H9 (cell line): ENCODE measurements around the gene FANCC. TPM values are rescaled to one million over a fixed set of nuclear protein-coding genes. Genes with fewer than 3 reads are reported as not detected.

Source experiments
- DNase-seq: peaks from one replicate; pipeline ENCODE4 v3.0.0-alpha.2; 2017
- H2AFZ ChIP-seq: one replicate; pipeline ENCODE4 v1.6.1; 2013; ENCODE audit warnings: mild to moderate bottlenecking, low read length, control low read depth, moderate library complexity
- H2AK5ac ChIP-seq: 2 replicates; pipeline ENCODE4 v1.6.1; 2013; ENCODE audit warnings: low read length, control low read depth, mixed read lengths; ENCODE audit not compliant: insufficient read length
- H2BK120ac ChIP-seq: one replicate; pipeline ENCODE4 v1.6.1; 2013; ENCODE audit warnings: low read depth, mild to moderate bottlenecking, low read length, control low read depth, inconsistent platforms; ENCODE audit not compliant: poor library complexity, severe bottlenecking
- H2BK12ac ChIP-seq: 2 replicates; pipeline ENCODE4 v1.6.1; 2013; ENCODE audit warnings: low read length, control low read depth, mixed read lengths, low read depth; ENCODE audit not compliant: insufficient read length
- H2BK15ac ChIP-seq: 2 replicates; pipeline ENCODE4 v1.6.1; 2013; ENCODE audit warnings: low read depth, low read length, control low read depth
- H2BK20ac ChIP-seq: one replicate; pipeline ENCODE4 v1.6.1; 2013; ENCODE audit warnings: low read depth, mild to moderate bottlenecking, low read length, control low read depth, inconsistent platforms; ENCODE audit not compliant: poor library complexity, severe bottlenecking
- H2BK5ac ChIP-seq: 2 replicates; pipeline ENCODE4 v1.6.1; 2013; ENCODE audit warnings: low read length, control low read depth, mixed read lengths; ENCODE audit not compliant: insufficient read length
- H3K14ac ChIP-seq: 2 replicates; pipeline ENCODE4 v1.6.1; 2013; ENCODE audit warnings: low read length, control low read depth; ENCODE audit not compliant: insufficient read depth
- H3K18ac ChIP-seq: 2 replicates; pipeline ENCODE4 v1.6.1; 2013; ENCODE audit warnings: low read depth, mild to moderate bottlenecking, mixed read lengths, low read length, control low read depth; ENCODE audit not compliant: insufficient read length
- H3K23ac ChIP-seq: 2 replicates; pipeline ENCODE4 v1.6.1; 2013; ENCODE audit warnings: low read length, control low read depth, mixed read lengths, low read depth; ENCODE audit not compliant: insufficient read length
- H3K23me2 ChIP-seq: 2 replicates; pipeline ENCODE4 v1.6.1; 2013; ENCODE audit warnings: low read depth, mild to moderate bottlenecking, mixed read lengths, low read length, control low read depth; ENCODE audit not compliant: insufficient read length, poor library complexity, severe bottlenecking
- H3K27ac ChIP-seq: 2 replicates; pipeline ENCODE4 v1.5.1; 2013; ENCODE audit warnings: low read length, control low read depth, mixed read lengths, low read depth; ENCODE audit not compliant: insufficient read length
- H3K27me3 ChIP-seq: 2 replicates; pipeline ENCODE4 v1.6.1; 2013; ENCODE audit warnings: low read length, control low read depth, inconsistent platforms; ENCODE audit not compliant: insufficient read depth
- H3K4ac ChIP-seq: 2 replicates; pipeline ENCODE4 v1.6.1; 2013; ENCODE audit warnings: low read depth, mild to moderate bottlenecking, control low read depth, inconsistent platforms, low read length, moderate library complexity
- H3K4me1 ChIP-seq: 2 replicates; pipeline ENCODE4 v1.6.1; 2013; ENCODE audit warnings: low read length, control low read depth, inconsistent platforms; ENCODE audit not compliant: insufficient read depth
- H3K4me2 ChIP-seq: 2 replicates; pipeline ENCODE4 v1.6.1; 2013; ENCODE audit warnings: low read length, control low read depth, mixed read lengths; ENCODE audit not compliant: insufficient read length, insufficient read depth
- H3K56ac ChIP-seq: 2 replicates; pipeline ENCODE4 v1.6.1; 2013; ENCODE audit warnings: low read depth, mild to moderate bottlenecking, mixed read lengths, low read length, control low read depth; ENCODE audit not compliant: insufficient read length
- H3K79me1 ChIP-seq: 2 replicates; pipeline ENCODE4 v1.6.1; 2013; ENCODE audit warnings: low read depth, mild to moderate bottlenecking, moderate library complexity, low read length, control low read depth, inconsistent platforms; ENCODE audit not compliant: insufficient read depth, poor library complexity, severe bottlenecking
- H3K79me2 ChIP-seq: 2 replicates; pipeline ENCODE4 v1.6.1; 2013; ENCODE audit warnings: low read length, control low read depth, inconsistent platforms; ENCODE audit not compliant: insufficient read depth
- H3K9ac ChIP-seq: 2 replicates; pipeline ENCODE4 v1.6.1; 2013; ENCODE audit warnings: low read length, control low read depth, mixed read lengths; ENCODE audit not compliant: insufficient read length; ENCODE audit errors: extremely low read depth
- H3K9me3 ChIP-seq: one replicate; pipeline ENCODE4 v1.6.1; 2013; ENCODE audit warnings: low read depth, low read length, inconsistent platforms; ENCODE audit not compliant: control insufficient read depth
- H3T11ph ChIP-seq: one replicate; pipeline ENCODE4 v1.6.1; 2013; ENCODE audit warnings: mild to moderate bottlenecking, low read length, control low read depth, inconsistent platforms
- H4K20me1 ChIP-seq: one replicate; pipeline ENCODE4 v1.6.1; 2013; ENCODE audit not compliant: control insufficient read depth, insufficient read length, insufficient read depth
- H4K5ac ChIP-seq: 2 replicates; pipeline ENCODE4 v1.6.1; 2013; ENCODE audit warnings: low read depth, mild to moderate bottlenecking, mixed read lengths, low read length, control low read depth; ENCODE audit not compliant: insufficient read length
- H4K8ac ChIP-seq: replicated peaks from 2 replicates; pipeline ENCODE4 v1.6.1; 2013; ENCODE audit warnings: low read length, control low read depth, mixed read lengths, low read depth; ENCODE audit not compliant: insufficient read length
- H4K91ac ChIP-seq: 2 replicates; pipeline ENCODE4 v1.6.1; 2013; ENCODE audit warnings: low read depth, mild to moderate bottlenecking, moderate library complexity, mixed read lengths, low read length, control low read depth; ENCODE audit not compliant: insufficient read length
- H3K27ac Mint-ChIP-seq, 3 experiments: 2 replicates in 2 of 3; 3 replicates in 1 of 3; pipeline ENCODE4 v1.8.0; 2020 to 2021; ENCODE audit warnings: mixed read lengths in 3 of 3, mild to moderate bottlenecking in 1 of 3, moderate library complexity in 1 of 3
- H3K27me3 Mint-ChIP-seq: 2 replicates; pipeline ENCODE4 v1.8.0; 2021; ENCODE audit warnings: low read depth, mild to moderate bottlenecking, moderate library complexity, mixed read lengths
- H3K36me3 Mint-ChIP-seq, 3 experiments: 2 replicates in 2 of 3; 3 replicates in 1 of 3; pipeline ENCODE4 v1.8.0; 2020 to 2021; ENCODE audit warnings: low read depth in 3 of 3, mixed read lengths in 3 of 3; ENCODE audit not compliant: insufficient read depth in 1 of 3
- H3K4me1 Mint-ChIP-seq, 2 experiments: 2 replicates each; pipeline ENCODE4 v1.8.0; 2020; ENCODE audit warnings: mixed read lengths in 2 of 2
- H3K4me3 Mint-ChIP-seq, 2 experiments: 2 replicates in 1 of 2; 3 replicates in 1 of 2; pipeline ENCODE4 v1.8.0; 2020 to 2021; ENCODE audit warnings: mild to moderate bottlenecking in 2 of 2, mixed read lengths in 2 of 2, moderate library complexity in 1 of 2
- H3K9me3 Mint-ChIP-seq, 2 experiments: 2 replicates in 1 of 2; 3 replicates in 1 of 2; pipeline ENCODE4 v1.8.0; 2020; ENCODE audit warnings: mild to moderate bottlenecking in 2 of 2, mixed read lengths in 2 of 2, moderate library complexity in 1 of 2
- WGBS: extraction: QIAGEN DNeasy Blood & Tissue Kit; methylation state at CpG from one replicate; pipeline ENCODE4 v1.1.7; 2013; ENCODE audit warnings: missing lambda C conversion rate, low lambda C conversion rate, mixed read lengths; ENCODE audit not compliant: insufficient read length; ENCODE audit errors: extremely low coverage; 5-methylcytosine and 5-hydroxymethylcytosine counted together
- total RNA-seq: library from RNA; stranded (reverse); gene quantifications from 2 replicates; pipeline ENCODE4 v1.2.1, GENCODE V29; 2021
- TF ChIP-seq, protein P1 (sequence below): fragments of 200-600 bp; sonication (generic); conservative IDR thresholded peaks from 3 replicates; pipeline ENCODE4 v1.8.0; 2021; ENCODE audit warnings: antibody characterized with exemption, mild to moderate bottlenecking

Gene FANCC
- total RNA-seq, 1 experiment from 2014 or later = 14.6 TPM

DNA sequence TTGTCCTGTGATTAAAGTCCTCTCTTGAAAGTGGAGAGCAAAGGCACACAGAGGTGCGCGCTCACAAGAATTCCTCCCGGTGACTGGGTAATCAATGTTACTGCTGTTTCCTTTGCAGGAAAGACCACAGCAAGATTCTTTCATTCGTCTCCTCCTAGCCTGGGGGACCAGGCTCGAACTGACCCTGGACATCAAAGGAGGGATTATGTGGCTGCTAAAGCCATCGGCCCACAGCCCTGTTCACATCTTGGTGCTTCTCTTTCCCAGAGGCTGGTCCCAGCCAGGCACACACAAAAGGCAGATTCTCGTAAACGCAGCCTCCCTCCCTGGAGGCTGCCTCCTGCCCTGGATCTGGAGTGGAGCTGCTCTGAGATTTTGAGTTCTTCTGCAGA is 230.9 kb downstream of the FANCC start:
- no peak overlapping the region for H3K18ac ChIP-seq
- H3K4me1 ChIP-seq = no peaks in the 10 kb centered on the region
- no peaks in the 10 kb centered on the region for H3K27me3 ChIP-seq
- no peak overlapping the region for H3K4me2 ChIP-seq
- H3K9me3 ChIP-seq = no peaks in the 10 kb centered on the region
- H3K9ac ChIP-seq = no peak overlapping the region
- H2AFZ ChIP-seq = no peak overlapping the region
- H3T11ph ChIP-seq = no peak overlapping the region
- no peak overlapping the region for H4K8ac ChIP-seq
- peaks cover 11 to 21% of the 10 kb centered on the region in 2 experiments for H3K4me1 Mint-ChIP-seq
- no CpG with 5 or more reads among the region's 8 CpGs for WGBS
- H3K4me3 Mint-ChIP-seq = no peak overlapping the region
- no peaks in the 10 kb centered on the region for H3K9me3 Mint-ChIP-seq
- H3K79me2 ChIP-seq = no peaks in the 10 kb centered on the region
- TF ChIP-seq, protein P1, sequence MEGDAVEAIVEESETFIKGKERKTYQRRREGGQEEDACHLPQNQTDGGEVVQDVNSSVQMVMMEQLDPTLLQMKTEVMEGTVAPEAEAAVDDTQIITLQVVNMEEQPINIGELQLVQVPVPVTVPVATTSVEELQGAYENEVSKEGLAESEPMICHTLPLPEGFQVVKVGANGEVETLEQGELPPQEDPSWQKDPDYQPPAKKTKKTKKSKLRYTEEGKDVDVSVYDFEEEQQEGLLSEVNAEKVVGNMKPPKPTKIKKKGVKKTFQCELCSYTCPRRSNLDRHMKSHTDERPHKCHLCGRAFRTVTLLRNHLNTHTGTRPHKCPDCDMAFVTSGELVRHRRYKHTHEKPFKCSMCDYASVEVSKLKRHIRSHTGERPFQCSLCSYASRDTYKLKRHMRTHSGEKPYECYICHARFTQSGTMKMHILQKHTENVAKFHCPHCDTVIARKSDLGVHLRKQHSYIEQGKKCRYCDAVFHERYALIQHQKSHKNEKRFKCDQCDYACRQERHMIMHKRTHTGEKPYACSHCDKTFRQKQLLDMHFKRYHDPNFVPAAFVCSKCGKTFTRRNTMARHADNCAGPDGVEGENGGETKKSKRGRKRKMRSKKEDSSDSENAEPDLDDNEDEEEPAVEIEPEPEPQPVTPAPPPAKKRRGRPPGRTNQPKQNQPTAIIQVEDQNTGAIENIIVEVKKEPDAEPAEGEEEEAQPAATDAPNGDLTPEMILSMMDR = no peak
- H2BK120ac ChIP-seq = no peak overlapping the region
- no peaks in the 10 kb centered on the region for H3K79me1 ChIP-seq
- H3K56ac ChIP-seq = no peak overlapping the region
- H3K4ac ChIP-seq = no peak overlapping the region
- H2BK15ac ChIP-seq = no peak overlapping the region
- H2AK5ac ChIP-seq = no peak overlapping the region
- no peak overlapping the region for H2BK5ac ChIP-seq
- H2BK12ac ChIP-seq = no peak overlapping the region
- peaks cover 0 to 10% (median 6%) of the 10 kb centered on the region in 3 experiments; a peak in 5 of 7 replicates for H3K36me3 Mint-ChIP-seq
- no peaks in the 10 kb centered on the region for H3K23me2 ChIP-seq
- no peak overlapping the region for H2BK20ac ChIP-seq
- H4K5ac ChIP-seq = no peak overlapping the region
- no peak overlapping the region for H4K91ac ChIP-seq
- H3K27me3 Mint-ChIP-seq = no peaks in the 10 kb centered on the region; the same call in 1 of the 2 replicates
- no peaks in the 10 kb centered on the region for H4K20me1 ChIP-seq
- H3K23ac ChIP-seq = no peak overlapping the region
- 0 out of 7 replicates have a peak overlapping the region, but pooled peaks of 1 of the 3 experiments have one; percentile 12 for H3K27ac Mint-ChIP-seq
- no peak overlapping the region for H3K27ac ChIP-seq
- DNase-seq = no peak
- no peak overlapping the region for H3K14ac ChIP-seq
